Activated CD4-positive, CD25-positive, alpha-beta regulatory T cell treated with anti-CD3 and anti-CD28 coated beads, Interleukin-2, amount 50 U/mL, for 16 hours (primary cell): Measurements from ENCODE around the gene TRDMT1.

Source experiments
- DNase-seq: peaks from one replicate; pipeline ENCODE4 v3.0.0-alpha.2; 2020; ENCODE audit warnings: low read depth, low spot score

TRDMT1 gene

DNA sequence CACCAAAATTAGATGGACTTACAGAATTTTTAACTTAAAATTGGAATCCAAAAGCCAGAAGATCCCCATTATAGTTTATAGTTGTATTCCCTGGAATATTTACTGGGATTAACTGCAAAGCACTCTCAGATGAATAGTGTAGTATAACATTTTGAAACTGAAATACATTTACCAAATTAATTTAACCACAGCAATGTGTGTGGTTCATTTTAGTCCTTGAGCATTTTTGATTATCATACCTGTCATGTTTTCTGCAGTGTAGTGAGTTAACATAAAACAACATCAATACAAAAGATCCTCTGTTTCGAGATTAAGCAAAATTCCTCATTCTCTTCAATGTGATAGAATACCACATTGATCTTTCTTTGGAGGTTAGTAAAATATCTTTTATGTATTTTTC lies 30.3 kb upstream of the TRDMT1 start:
- DNase-seq: no peak

DNA sequence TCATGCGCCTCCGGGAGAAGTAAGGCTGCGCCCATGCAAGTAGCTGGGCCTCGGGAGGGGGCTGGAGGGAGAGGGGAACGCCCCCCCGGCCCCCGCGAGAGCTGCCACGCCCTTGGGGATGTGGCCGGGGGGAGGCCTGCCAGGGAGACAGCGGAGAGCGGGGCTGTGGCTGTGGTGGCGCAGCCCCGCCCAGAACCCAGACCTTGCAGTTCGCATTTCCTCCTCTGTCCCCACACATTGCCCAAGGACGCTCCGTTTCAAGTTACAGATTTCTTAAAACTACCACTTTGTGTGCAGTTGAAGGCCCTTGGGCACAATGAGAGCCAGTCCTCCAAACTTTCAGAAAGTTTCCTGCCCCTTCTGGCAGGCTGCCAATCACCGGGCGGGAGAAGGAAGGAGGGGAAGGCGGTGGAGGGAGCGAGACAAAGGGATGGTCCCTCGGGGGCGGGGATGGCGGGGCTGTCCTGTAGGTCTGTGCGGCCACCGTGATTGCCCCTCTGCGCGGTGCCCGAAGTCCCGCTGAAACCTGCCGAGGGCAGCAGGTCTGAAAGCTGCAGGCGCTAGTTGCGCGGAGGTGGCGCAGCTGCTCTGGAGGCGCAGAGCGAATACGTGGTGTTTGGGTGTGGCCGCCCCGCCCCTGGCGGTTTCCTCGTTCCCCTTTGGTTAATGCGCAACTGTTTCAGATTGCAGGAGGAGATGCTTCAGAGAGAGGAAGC lies 28.7 kb upstream of the TRDMT1 start:
- peak; percentile 73 for DNase-seq

DNA sequence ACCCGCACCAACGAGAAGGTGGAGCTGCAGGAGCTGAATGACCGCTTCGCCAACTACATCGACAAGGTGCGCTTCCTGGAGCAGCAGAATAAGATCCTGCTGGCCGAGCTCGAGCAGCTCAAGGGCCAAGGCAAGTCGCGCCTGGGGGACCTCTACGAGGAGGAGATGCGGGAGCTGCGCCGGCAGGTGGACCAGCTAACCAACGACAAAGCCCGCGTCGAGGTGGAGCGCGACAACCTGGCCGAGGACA lies 28.2 kb upstream of the TRDMT1 start:
- no peak for DNase-seq

DNA sequence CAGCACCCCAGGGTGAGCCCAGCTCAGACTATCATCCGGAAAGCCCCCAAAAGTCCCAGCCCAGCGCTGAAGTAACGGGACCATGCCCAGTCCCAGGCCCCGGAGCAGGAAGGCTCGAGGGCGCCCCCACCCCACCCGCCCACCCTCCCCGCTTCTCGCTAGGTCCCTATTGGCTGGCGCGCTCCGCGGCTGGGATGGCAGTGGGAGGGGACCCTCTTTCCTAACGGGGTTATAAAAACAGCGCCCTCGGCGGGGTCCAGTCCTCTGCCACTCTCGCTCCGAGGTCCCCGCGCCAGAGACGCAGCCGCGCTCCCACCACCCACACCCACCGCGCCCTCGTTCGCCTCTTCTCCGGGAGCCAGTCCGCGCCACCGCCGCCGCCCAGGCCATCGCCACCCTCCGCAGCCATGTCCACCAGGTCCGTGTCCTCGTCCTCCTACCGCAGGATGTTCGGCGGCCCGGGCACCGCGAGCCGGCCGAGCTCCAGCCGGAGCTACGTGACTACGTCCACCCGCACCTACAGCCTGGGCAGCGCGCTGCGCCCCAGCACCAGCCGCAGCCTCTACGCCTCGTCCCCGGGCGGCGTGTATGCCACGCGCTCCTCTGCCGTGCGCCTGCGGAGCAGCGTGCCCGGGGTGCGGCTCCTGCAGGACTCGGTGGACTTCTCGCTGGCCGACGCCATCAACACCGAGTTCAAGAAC lies 27.7 kb upstream of the TRDMT1 start:
- DNase-seq: peak; percentile 36

DNA sequence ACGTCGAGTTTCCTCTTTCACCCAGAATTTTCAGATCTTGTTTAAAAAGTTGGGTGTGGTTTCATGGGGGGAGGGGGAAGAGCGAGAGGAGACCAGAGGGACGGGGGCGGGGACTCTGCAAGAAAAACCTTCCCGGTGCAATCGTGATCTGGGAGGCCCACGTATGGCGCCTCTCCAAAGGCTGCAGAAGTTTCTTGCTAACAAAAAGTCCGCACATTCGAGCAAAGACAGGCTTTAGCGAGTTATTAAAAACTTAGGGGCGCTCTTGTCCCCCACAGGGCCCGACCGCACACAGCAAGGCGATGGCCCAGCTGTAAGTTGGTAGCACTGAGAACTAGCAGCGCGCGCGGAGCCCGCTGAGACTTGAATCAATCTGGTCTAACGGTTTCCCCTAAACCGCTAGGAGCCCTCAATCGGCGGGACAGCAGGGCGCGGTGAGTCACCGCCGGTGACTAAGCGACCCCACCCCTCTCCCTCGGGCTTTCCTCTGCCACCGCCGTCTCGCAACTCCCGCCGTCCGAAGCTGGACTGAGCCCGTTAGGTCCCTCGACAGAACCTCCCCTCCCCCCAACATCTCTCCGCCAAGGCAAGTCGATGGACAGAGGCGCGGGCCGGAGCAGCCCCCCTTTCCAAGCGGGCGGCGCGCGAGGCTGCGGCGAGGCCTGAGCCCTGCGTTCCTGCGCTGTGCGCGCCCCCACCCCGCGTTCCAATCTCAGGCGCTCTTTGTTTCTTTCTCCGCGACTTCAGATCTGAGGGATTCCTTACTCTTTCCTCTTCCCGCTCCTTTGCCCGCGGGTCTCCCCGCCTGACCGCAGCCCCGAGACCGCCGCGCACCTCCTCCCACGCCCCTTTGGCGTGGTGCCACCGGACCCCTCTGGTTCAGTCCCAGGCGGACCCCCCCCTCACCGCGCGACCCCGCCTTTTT lies 26.9 kb upstream of the TRDMT1 start, which contains the start of gene VIM:
Gene VIM (plus strand): TSS at position 151 of the 925 bp plus-strand sequence. CDS start 1,182 bp downstream, outside the sequence.
- peak; percentile 63 for DNase-seq

DNA sequence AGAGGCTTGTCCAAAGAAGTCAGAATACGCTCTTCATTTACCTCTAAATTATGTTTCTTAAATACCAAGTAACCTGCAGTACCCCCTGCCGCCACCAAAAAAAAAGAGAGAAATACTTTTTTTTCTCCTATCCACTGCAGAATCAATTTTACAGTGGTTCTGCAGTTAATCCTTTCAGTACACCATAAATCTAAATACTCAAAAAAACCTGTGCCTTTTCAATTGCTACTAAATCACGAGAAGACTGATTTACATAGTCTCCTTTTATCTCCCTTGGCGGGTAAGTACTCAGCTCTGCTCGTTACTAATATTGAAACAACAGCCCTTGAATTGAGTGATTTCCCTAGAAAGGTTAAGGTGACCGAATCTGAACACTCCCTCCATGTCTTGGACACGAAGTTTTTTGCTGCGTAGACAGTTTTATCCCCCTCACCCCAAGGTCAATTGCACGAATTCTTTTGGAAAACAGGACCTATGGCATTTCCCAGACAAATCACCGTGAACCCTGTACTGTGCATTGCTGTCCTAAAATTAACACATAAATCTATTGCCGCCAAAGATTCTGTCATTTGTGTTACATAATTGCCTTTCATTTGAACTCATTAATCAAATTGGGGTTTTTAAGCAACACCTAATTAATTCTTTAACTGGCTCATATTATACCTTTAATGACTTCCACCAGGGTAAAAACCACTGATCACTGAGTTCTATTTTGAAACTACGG lies 26.1 kb upstream of the TRDMT1 start:
- no peak for DNase-seq

DNA sequence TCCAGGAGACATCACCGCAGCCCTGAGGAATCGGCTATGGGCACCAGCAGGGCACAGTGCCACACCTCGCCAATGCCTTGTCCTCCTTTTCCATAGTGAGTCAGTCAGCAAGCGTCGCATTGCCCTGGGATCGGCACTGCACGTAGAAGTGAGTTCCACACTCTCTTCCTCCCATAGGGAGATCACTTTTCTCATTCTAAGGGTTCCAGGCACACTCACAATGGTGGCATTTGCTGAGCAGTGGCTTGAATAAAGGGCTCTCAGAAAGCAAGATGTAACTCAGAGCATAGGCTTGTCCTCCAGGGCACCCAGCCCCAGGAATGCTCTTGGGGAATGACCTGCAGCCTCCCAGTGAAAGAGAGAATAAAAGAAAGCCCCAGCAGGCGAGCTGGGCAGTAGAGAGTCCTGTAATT lies 25.4 kb upstream of the TRDMT1 start:
- DNase-seq: no peak

DNA sequence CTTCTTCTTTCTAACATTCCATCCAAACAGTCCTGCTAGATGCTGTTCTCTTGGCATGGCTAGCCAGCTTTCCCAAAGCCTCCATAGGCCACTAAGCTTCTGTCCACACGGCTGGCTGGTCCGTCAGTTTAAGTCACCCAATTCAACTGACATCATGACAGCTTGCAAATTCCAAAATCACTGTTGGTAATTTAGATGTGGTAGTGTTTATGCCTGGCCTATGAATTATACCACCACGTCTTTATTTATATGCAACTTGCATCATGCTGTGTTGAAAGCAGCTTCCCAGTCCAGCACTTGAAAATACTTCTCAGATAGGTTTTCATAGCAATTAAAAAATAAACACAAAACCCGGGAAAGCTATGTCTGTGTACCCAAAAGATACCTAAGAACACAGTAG lies 24.3 kb upstream of the TRDMT1 start:
- DNase-seq: no peak

DNA sequence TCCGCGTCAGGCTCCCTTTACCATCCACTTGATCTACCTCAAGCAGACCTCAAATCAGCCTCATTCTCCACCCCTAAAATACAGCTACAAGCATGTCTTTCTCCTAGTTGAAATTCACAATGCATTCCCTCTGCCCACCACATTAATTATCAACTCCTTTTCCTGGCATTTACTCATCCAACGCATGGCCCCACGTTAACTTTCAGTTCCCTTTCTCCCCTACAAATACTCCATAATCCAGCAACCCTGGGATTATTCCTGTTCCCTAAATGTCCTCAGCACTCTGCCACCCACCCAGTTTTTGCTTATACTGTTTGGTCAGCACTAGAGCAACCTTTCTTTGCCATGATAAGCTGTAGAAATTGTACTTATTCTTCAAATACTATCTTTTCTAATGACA lies 20.9 kb upstream of the TRDMT1 start:
- DNase-seq: no peak

DNA sequence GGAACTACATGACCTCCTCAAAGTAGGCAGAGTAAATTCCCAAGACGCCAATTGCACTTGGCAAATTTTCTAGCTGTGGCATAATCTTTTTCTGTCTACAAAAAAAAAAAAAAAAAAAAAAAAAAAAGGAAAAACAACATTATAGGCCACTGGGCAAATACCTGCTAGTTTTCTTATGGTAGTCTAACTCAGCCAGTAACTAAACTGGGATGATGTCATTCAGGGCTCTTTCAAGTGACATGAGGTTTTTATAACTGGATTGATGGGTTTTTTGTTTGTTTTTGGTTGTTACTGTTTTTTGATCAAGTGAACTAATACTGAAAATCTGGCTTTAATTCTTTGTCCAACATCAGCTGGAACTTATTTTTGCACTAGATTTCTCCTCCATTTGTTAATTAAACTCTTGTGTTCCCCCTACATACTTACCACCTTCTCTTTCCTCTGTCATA lies 19.2 kb upstream of the TRDMT1 start:
- no peak for DNase-seq

DNA sequence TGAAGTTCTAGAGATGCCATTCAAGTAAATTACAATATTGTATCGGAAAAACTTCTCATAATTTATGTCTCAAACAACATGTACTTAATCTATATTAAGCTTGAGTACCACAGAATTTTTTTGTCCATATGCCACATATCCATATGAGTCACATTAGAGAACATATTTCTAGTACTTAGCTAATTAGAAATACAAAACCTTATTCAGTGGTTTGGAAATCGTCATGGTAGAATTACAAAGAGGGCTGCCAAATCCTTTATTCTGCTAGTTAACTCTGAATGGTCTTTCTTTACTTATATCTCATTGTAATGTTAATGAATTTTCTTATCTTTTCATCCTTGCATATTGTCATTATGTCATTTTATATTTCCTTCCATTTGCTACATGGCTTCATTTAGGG lies 17.6 kb upstream of the TRDMT1 start:
- DNase-seq: no peak

DNA sequence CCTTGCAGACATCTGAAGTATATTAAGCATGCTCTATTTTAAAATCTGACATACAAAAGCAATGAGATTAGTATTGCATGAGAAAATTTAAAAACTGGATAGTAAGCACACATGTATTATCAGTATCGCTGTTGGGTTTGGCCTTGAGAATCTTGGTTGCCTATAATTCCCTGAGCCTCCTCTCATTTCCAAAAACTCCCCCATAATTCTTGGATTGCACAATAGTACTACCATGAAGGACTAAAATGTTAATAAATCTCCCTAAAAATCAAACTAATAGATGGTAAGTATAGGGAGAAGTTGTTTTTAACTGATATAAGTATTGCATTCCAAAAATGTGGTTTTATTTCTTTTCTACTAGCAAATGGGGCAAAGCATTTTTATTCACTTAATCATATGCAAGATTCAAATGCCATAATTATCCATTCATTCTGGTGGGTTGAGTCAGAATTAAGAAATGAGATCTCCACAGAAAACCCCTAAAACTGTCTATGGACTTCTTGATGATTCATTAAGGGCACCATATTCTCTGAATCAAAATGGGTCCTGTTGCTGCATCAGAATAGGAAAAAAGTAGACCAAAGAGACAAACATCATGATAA lies 16.3 kb upstream of the TRDMT1 start:
- no peak for DNase-seq

DNA sequence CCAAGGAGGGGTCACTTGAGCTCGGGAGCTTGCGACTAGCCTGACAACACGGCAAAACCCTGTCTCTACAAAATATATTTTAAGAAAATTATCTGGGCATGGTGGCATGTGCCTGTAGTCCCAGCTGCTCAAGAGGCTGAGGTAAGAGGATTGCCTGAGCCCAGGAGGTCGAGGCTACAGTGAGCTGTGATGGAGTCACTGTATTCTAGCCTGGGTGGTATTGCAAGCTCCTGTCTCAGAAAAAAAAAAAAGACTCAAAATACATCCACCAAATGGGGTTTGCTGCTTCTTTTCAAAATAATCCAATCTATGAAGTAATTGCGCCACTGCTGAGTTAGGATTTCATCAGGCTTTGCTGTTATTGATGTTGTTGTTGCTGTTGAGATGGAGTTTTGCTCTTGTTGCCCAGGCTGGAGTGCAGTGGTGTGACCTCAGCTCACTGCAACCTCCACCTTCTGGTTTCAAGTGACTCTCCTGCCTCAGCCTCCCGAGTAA lies 15.5 kb upstream of the TRDMT1 start:
- no peak for DNase-seq

DNA sequence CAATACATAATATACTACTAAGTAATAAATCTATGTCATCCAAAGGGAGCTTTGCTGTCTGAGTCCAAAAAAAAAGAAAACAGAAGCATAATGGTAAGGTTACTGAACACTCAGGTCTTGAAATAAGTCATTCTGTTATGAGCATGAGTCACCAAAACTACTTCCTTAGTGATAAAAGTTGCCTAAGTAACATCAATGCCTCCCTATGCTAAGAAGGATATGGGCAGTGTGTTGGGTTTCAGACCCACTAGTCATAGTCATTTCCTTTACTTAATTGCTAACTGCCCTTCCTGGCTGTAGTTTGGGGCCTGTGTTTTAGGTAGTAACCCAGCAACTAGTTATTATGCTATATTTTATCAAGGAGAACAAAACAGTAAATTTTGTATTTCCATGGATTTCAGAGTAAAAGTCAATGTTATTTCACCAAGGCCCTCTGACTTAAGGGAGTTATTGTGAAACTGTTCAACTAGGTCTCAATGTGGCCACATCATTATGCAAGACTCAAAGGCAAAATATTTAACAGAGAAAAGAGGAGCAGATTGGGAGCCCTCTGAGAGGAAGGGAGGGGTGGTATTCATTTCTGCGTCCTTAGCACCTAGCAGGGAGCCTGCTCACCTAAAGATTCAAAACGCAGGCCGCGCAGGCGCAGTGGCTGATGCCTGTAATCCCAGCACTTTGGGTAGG lies 14.9 kb upstream of the TRDMT1 start:
- DNase-seq: no peak

DNA sequence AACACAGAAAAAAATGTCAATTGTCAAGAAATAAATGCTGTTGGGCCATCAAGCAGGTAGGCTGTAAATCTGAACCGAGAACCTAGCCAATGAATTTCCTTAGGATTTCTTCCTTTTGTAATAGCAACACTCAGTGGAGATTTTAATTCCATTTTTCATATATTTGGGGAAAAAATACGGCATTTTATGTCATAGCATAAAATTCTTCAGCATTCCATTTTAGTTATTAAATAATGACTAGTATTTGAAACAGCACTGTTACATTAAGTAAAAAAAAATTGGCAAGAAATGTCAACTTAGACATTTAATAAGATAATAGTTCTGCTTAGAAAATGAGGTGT lies 14.3 kb upstream of the TRDMT1 start:
- no peak for DNase-seq

DNA sequence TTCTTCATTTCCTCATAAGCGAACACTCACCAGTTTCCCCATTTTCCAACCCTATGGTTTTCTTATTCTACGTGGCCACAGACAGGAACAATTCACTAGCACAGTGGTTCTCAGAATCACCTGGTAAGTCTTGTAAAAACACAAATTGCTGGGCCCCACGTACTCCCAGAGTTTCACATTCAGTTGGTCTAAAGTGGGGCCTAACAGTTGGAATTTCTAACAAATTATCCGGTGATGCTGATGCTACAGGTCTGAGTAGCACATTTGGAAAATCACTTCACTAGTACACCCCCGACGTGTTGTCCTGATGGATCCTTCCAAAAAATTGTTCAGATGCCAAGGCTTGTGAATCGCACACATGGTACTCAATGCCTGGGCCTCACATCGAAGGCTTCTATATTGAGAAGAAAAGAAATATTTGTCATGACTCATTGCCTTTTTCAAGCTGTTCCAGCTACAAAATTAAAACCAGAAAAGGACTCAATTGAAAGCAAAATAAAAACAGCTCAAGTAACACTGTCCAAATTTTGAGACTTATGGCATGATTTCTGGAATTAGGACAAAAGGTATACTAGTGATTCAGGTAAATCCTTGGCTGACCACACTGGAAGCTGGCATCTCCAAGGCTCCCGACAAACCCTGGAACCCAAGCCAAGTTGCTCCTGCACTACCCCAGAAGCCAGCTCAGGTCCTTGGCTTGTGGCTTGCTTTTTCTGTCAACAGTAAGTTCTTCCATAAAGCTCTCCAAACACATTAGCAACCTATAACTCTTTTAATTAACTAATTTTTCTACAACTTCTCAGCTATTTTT lies 13.7 kb upstream of the TRDMT1 start:
- DNase-seq: no peak

DNA sequence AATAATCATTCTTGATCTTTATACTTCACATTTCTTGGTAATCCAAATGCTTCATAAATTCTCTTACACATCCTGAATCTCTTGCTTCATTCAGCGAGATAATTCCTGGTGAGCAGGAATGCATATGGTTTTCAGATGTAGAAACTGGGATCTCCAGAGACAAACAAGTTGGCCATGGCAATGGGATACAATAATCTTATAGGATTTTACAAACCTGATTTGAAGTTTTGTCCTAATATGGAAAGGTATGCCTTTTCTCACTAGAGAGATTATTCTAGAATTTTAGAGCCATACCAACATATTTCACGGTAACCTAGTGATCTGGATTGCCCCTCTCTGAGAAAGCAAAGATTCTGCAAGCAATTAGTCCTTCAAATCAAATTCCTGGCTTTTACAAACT lies 13.1 kb upstream of the TRDMT1 start:
- DNase-seq: no peak

DNA sequence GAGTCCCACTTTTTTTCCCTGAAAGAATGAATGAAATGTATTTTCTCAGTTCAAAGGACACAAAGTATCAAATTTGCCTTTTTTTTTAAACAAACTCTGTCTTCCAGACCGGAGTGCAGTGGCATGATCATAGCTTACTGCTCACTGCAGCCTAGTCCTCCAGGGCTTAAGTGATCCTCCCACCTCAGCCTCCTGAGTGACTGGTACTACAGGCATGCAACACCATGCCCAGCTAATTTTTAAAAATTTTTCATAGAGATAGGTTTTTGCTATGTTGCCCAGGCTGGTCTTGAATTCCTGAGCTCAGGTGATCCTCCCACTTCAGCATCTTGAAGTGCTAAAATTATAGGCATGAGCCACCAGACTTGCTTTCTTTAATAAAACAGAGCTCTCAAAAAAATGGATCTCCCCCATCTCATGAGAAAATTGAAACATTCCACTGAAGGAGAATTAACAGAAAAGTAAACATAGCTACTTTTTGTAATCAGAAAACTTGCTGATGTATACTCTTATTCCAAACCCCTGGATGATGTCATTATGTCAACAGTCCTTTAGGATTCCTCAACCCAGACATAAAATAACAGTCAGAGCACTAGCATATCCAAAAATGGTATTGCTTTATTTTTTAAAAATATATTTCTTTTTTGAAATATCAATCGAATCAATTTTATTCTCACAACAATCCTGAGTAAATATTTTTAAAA lies 12.3 kb upstream of the TRDMT1 start:
- no peak for DNase-seq

DNA sequence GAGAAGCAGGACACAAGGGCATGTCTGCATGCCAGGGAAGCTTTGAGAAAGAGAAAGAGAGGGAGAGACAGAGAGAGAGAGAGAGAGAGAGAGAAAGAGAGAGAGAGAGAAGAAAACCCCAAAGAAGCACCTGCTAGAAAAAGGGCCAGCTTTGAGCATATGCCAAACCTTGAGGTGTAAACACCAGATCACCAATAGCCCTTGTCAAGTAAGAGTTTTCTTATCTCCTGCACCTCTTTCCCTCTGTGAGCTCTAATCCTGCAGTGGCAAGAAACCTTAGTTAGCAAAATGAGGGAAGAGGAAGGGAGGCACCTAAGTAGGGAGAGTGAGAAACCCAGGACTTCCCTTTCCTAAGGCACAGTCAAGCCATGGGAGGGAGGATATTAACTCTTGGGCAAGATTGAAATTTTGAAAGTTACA lies 11.3 kb upstream of the TRDMT1 start:
- no peak for DNase-seq
